ENCODE results near the gene CD44.

Gene CD44

GRCh38 chr11:35190804-35191348, 51.9 kb downstream of the CD44 start:
- Histone ChIP-seq H3K27ac (ENCODE audit: low read length) (no peak overlapping the region), H3K4me1 (ENCODE audit: control insufficient read depth, insufficient read depth, low read length) (no peaks in the 10 kb centered on the region; the same call in 1 of the 2 replicates), H3K27me3 (ENCODE audit: control insufficient read depth, insufficient read depth, low read length) (no peaks in the 10 kb centered on the region), H3K36me3 (ENCODE audit: control insufficient read depth, insufficient read depth, low read length) (no peaks in the 10 kb centered on the region), H3K4me3 (ENCODE audit: low read length) (no peak overlapping the region), H3K9me3 (ENCODE audit: control insufficient read depth, insufficient read depth, low read length) (no peaks in the 10 kb centered on the region)
- no peak for DNase-seq (ENCODE audit: low read depth, low spot score)
- no CpG with 5 or more reads among the region's 6 CpGs for WGBS (ENCODE audit: insufficient coverage, insufficient read length)

GRCh38 chr11:35192347-35192746, 53.4 kb downstream of the CD44 start:
- WGBS (ENCODE audit: insufficient coverage, insufficient read length) = no CpG with 5 or more reads among the region's 3 CpGs
- DNase-seq (ENCODE audit: low read depth, low spot score) = no peak
- Histone ChIP-seq H3K4me1 (ENCODE audit: control insufficient read depth, insufficient read depth, low read length) (no peaks in the 10 kb centered on the region; the same call in 1 of the 2 replicates), H3K36me3 (ENCODE audit: control insufficient read depth, insufficient read depth, low read length) (no peaks in the 10 kb centered on the region), H3K27ac (ENCODE audit: low read length) (no peak overlapping the region), H3K27me3 (ENCODE audit: control insufficient read depth, insufficient read depth, low read length) (no peaks in the 10 kb centered on the region), H3K4me3 (ENCODE audit: low read length) (no peak overlapping the region), H3K9me3 (ENCODE audit: control insufficient read depth, insufficient read depth, low read length) (no peaks in the 10 kb centered on the region)

GRCh38 chr11:35193767-35194166, 54.8 kb downstream of the CD44 start:
- no peak overlapping the region for H3K4me3 ChIP-seq (ENCODE audit: low read length)
- WGBS (ENCODE audit: insufficient coverage, insufficient read length) = no CpG with 5 or more reads among the region's 6 CpGs
- no peaks in the 10 kb centered on the region; the same call in 1 of the 2 replicates for H3K4me1 ChIP-seq (ENCODE audit: control insufficient read depth, insufficient read depth, low read length)
- H3K27me3 ChIP-seq (ENCODE audit: control insufficient read depth, insufficient read depth, low read length) = no peaks in the 10 kb centered on the region
- no peaks in the 10 kb centered on the region for H3K36me3 ChIP-seq (ENCODE audit: control insufficient read depth, insufficient read depth, low read length)
- H3K27ac ChIP-seq (ENCODE audit: low read length) = no peak overlapping the region
- DNase-seq (ENCODE audit: low read depth, low spot score) = no peak
- no peaks in the 10 kb centered on the region for H3K9me3 ChIP-seq (ENCODE audit: control insufficient read depth, insufficient read depth, low read length)

GRCh38 chr11:35197292-35197691, 58.3 kb downstream of the CD44 start:
- H3K4me1 ChIP-seq (ENCODE audit: control insufficient read depth, insufficient read depth, low read length) = no peaks in the 10 kb centered on the region
- no peak overlapping the region for H3K4me3 ChIP-seq (ENCODE audit: low read length)
- WGBS (ENCODE audit: insufficient coverage, insufficient read length) = no CpG with 5 or more reads among the region's 1 CpG
- H3K27me3 ChIP-seq (ENCODE audit: control insufficient read depth, insufficient read depth, low read length) = no peaks in the 10 kb centered on the region
- H3K9me3 ChIP-seq (ENCODE audit: control insufficient read depth, insufficient read depth, low read length) = no peaks in the 10 kb centered on the region
- no peak for DNase-seq (ENCODE audit: low read depth, low spot score)
- no peaks in the 10 kb centered on the region for H3K36me3 ChIP-seq (ENCODE audit: control insufficient read depth, insufficient read depth, low read length)
- no peak overlapping the region for H3K27ac ChIP-seq (ENCODE audit: low read length)

- Histone ChIP-seq H3K36me3 (ENCODE audit: control insufficient read depth, insufficient read depth, low read length) (no peaks in the 10 kb centered on the region), H3K27me3 (ENCODE audit: control insufficient read depth, insufficient read depth, low read length) (no peaks in the 10 kb centered on the region), H3K4me1 (ENCODE audit: control insufficient read depth, insufficient read depth, low read length) (no peaks in the 10 kb centered on the region), H3K9me3 (ENCODE audit: control insufficient read depth, insufficient read depth, low read length) (no peaks in the 10 kb centered on the region), H3K4me3 (ENCODE audit: low read length) (no peak overlapping the region), H3K27ac (ENCODE audit: low read length) (no peak overlapping the region)
- no peak for DNase-seq (ENCODE audit: low read depth, low spot score)
- WGBS (ENCODE audit: insufficient coverage, insufficient read length) = no CpG with 5 or more reads among the region's 7 CpGs
Observed at GRCh38 chr11:35200811-35201341, 61.9 kb downstream of the CD44 start.

GRCh38 chr11:35204614-35205013, 65.6 kb downstream of the CD44 start:
- no peaks in the 10 kb centered on the region for H3K36me3 ChIP-seq (ENCODE audit: control insufficient read depth, insufficient read depth, low read length)

GRCh38 chr11:35206616-35207015, 67.6 kb downstream of the CD44 start:
- DNase-seq (ENCODE audit: low read depth, low spot score) = no peak
- Histone ChIP-seq H3K27ac (ENCODE audit: low read length) (no peak overlapping the region), H3K4me1 (ENCODE audit: control insufficient read depth, insufficient read depth, low read length) (no peaks in the 10 kb centered on the region), H3K4me3 (ENCODE audit: low read length) (no peak overlapping the region), H3K36me3 (ENCODE audit: control insufficient read depth, insufficient read depth, low read length) (no peaks in the 10 kb centered on the region), H3K27me3 (ENCODE audit: control insufficient read depth, insufficient read depth, low read length) (no peaks in the 10 kb centered on the region), H3K9me3 (ENCODE audit: control insufficient read depth, insufficient read depth, low read length) (no peaks in the 10 kb centered on the region)
- no CpG with 5 or more reads among the region's 1 CpG for WGBS (ENCODE audit: insufficient coverage, insufficient read length)

More at GRCh38 chr11:35204614-35205013, 65.6 kb downstream of the CD44 start:
- Histone ChIP-seq H3K9me3 (ENCODE audit: control insufficient read depth, insufficient read depth, low read length) (no peaks in the 10 kb centered on the region), H3K4me1 (ENCODE audit: control insufficient read depth, insufficient read depth, low read length) (no peaks in the 10 kb centered on the region), H3K27me3 (ENCODE audit: control insufficient read depth, insufficient read depth, low read length) (no peaks in the 10 kb centered on the region), H3K27ac (ENCODE audit: low read length) (no peak overlapping the region), H3K4me3 (ENCODE audit: low read length) (no peak overlapping the region)
- WGBS (ENCODE audit: insufficient coverage, insufficient read length) = no CpG with 5 or more reads among the region's 5 CpGs
- no peak for DNase-seq (ENCODE audit: low read depth, low spot score)

GRCh38 chr11:35207471-35208403, 68.8 kb downstream of the CD44 start:
- no peak for DNase-seq (ENCODE audit: low read depth, low spot score)
- Histone ChIP-seq H3K4me3 (ENCODE audit: low read length) (no peak overlapping the region), H3K36me3 (ENCODE audit: control insufficient read depth, insufficient read depth, low read length) (no peaks in the 10 kb centered on the region), H3K27ac (ENCODE audit: low read length) (no peak overlapping the region), H3K27me3 (ENCODE audit: control insufficient read depth, insufficient read depth, low read length) (no peaks in the 10 kb centered on the region), H3K4me1 (ENCODE audit: control insufficient read depth, insufficient read depth, low read length) (no peaks in the 10 kb centered on the region), H3K9me3 (ENCODE audit: control insufficient read depth, insufficient read depth, low read length) (no peaks in the 10 kb centered on the region)
- WGBS (ENCODE audit: insufficient coverage, insufficient read length) = no CpG with 5 or more reads among the region's 10 CpGs

GRCh38 chr11:35208795-35209194, 69.8 kb downstream of the CD44 start:
- H3K36me3 ChIP-seq (ENCODE audit: control insufficient read depth, insufficient read depth, low read length) = no peaks in the 10 kb centered on the region
- H3K27me3 ChIP-seq (ENCODE audit: control insufficient read depth, insufficient read depth, low read length) = no peaks in the 10 kb centered on the region
- H3K4me1 ChIP-seq (ENCODE audit: control insufficient read depth, insufficient read depth, low read length) = no peaks in the 10 kb centered on the region
- H3K27ac ChIP-seq (ENCODE audit: low read length) = no peak overlapping the region
- no peaks in the 10 kb centered on the region for H3K9me3 ChIP-seq (ENCODE audit: control insufficient read depth, insufficient read depth, low read length)
- H3K4me3 ChIP-seq (ENCODE audit: low read length) = no peak overlapping the region
- DNase-seq (ENCODE audit: low read depth, low spot score) = no peak
- WGBS (ENCODE audit: insufficient coverage, insufficient read length) = no CpG with 5 or more reads among the region's 4 CpGs

- no peak overlapping the region for H3K27ac ChIP-seq (ENCODE audit: low read length)
- WGBS (ENCODE audit: insufficient coverage, insufficient read length) = no CpG with 5 or more reads among the region's 3 CpGs
Observed at GRCh38 chr11:35210876-35211546, 72.0 kb downstream of the CD44 start.

More at GRCh38 chr11:35210876-35211546, 72.0 kb downstream of the CD44 start:
- Histone ChIP-seq H3K4me1 (ENCODE audit: control insufficient read depth, insufficient read depth, low read length) (no peaks in the 10 kb centered on the region; the same call in 1 of the 2 replicates), H3K27me3 (ENCODE audit: control insufficient read depth, insufficient read depth, low read length) (no peaks in the 10 kb centered on the region), H3K4me3 (ENCODE audit: low read length) (no peak overlapping the region), H3K36me3 (ENCODE audit: control insufficient read depth, insufficient read depth, low read length) (no peaks in the 10 kb centered on the region), H3K9me3 (ENCODE audit: control insufficient read depth, insufficient read depth, low read length) (no peaks in the 10 kb centered on the region)
- DNase-seq (ENCODE audit: low read depth, low spot score) = no peak

Data from iPS DF 6.9 (cell line).